Liver (tissue), 9 donors: Measurements from ENCODE around the gene KCNJ1. TPM values are rescaled to one million over a fixed set of nuclear protein-coding genes. Genes with fewer than 3 reads are reported as not detected.

Source experiments
- DNase-seq: peaks from one replicate; pipeline ENCODE4 v3.0.0-alpha.2; 2017; ENCODE audit warnings: low spot score
- H3K27ac ChIP-seq, 2 donors: one replicate each; pipeline ENCODE4 v1.7.0; 2013; ENCODE audit warnings: inconsistent platforms in 2 of 2, low read length in 2 of 2, control low read depth in 1 of 2, low read depth in 1 of 2, mild to moderate bottlenecking in 1 of 2
- H3K27me3 ChIP-seq, 4 donors: one replicate each; pipeline versions ENCODE4 v1.6.1 to v1.7.0; 2013; ENCODE audit warnings: low read length in 3 of 4, inconsistent platforms in 1 of 4, mild to moderate bottlenecking in 1 of 4, moderate library complexity in 1 of 4; ENCODE audit not compliant: control insufficient read depth in 4 of 4, insufficient read depth in 4 of 4
- H3K36me3 ChIP-seq, 4 donors: one replicate each; pipeline versions ENCODE4 v1.6.1 to v1.7.0; 2013; ENCODE audit warnings: low read length in 3 of 4, mild to moderate bottlenecking in 3 of 4, low read depth in 1 of 4, moderate library complexity in 1 of 4; ENCODE audit not compliant: control insufficient read depth in 4 of 4, insufficient read depth in 3 of 4
- H3K4me1 ChIP-seq, 4 donors: one replicate each; pipeline versions ENCODE4 v1.6.1 to v1.7.0; 2013; ENCODE audit warnings: low read length in 3 of 4, mild to moderate bottlenecking in 3 of 4, moderate library complexity in 1 of 4; ENCODE audit not compliant: control insufficient read depth in 4 of 4, insufficient read depth in 4 of 4
- H3K4me3 ChIP-seq, 3 donors: one replicate each; pipeline versions ENCODE4 v1.6.1 to v1.7.0; 2013; ENCODE audit warnings: low read length in 3 of 3, control low read depth in 1 of 3, low read depth in 1 of 3, mild to moderate bottlenecking in 1 of 3
- H3K9ac ChIP-seq, 2 donors: one replicate each; pipeline ENCODE4 v1.7.0; 2013; ENCODE audit warnings: low read length in 2 of 2, mild to moderate bottlenecking in 2 of 2, moderate library complexity in 2 of 2, control low read depth in 1 of 2, low read depth in 1 of 2
- H3K9me3 ChIP-seq, 4 donors: one replicate each; pipeline versions ENCODE4 v1.6.1 to v1.7.0; 2013; ENCODE audit warnings: low read length in 3 of 4; ENCODE audit not compliant: control insufficient read depth in 4 of 4
- CTCF ChIP-seq: fragments of 150-350 bp; IDR thresholded peaks from 2 replicates; pipeline ENCODE4 v1.5.1; 2017; ENCODE audit warnings: improper control_type of control experiment, low read depth, low read length; ENCODE audit not compliant: missing input control
- EGR1 ChIP-seq, 2 donors: IDR thresholded peaks; 2 replicates each; pipeline ENCODE4 v1.6.1; 2016 to 2018; ENCODE audit warnings: antibody characterized with exemption in 2 of 2, low read depth in 2 of 2
- GABPA ChIP-seq, 2 donors: IDR thresholded peaks in 1 of 2; conservative IDR thresholded peaks in 1 of 2; 2 replicates each; pipeline ENCODE4 v1.6.1; 2016; ENCODE audit warnings: antibody characterized with exemption in 2 of 2, mild to moderate bottlenecking in 1 of 2, moderate library complexity in 1 of 2
- HNF4A ChIP-seq, 2 donors: conservative IDR thresholded peaks; 2 replicates each; pipeline ENCODE4 v1.6.1; 2016; ENCODE audit warnings: antibody characterized with exemption in 2 of 2, mild to moderate bottlenecking in 2 of 2
- RAD21 ChIP-seq, 2 donors: IDR thresholded peaks; 2 replicates each; pipeline ENCODE4 v1.6.1; 2016; ENCODE audit warnings: antibody characterized with exemption in 2 of 2, mild to moderate bottlenecking in 2 of 2
- SP1 ChIP-seq: IDR thresholded peaks from 2 replicates; pipeline ENCODE4 v1.6.1; 2018; ENCODE audit warnings: antibody characterized with exemption, mild to moderate bottlenecking
- TAF1 ChIP-seq: conservative IDR thresholded peaks from 2 replicates; pipeline ENCODE4 v1.6.1; 2016; ENCODE audit warnings: antibody characterized with exemption, mild to moderate bottlenecking
- YY1 ChIP-seq: IDR thresholded peaks from 2 replicates; pipeline ENCODE4 v1.6.1; 2016; ENCODE audit warnings: antibody characterized with exemption, mild to moderate bottlenecking
- WGBS: extraction: QIAGEN DNeasy Blood & Tissue Kit; methylation state at CpG from one replicate; pipeline ENCODE4 v1.1.7; 2013; 5-methylcytosine and 5-hydroxymethylcytosine counted together
- polyA plus RNA-seq, 2 donors: library from polyadenylated mRNA; stranded (reverse) in 1 of 2; unstranded in 1 of 2; fragments of 200-250 nt in 1 of 2; fragments of >200 nt in 1 of 2; fragmentation: Nextera tagmentation in 1 of 2; extraction: Ambion mirVana in 1 of 2; gene quantifications; one replicate each; pipeline versions ENCODE4 v1.2.1 to v1.2.3, GENCODE V29; 2013 to 2015
- total RNA-seq, 2 donors: library from RNA; depleted of rRNA; stranded (reverse); fragments of >200 nt; gene quantifications; one replicate each; pipeline ENCODE4 v1.2.3, GENCODE V29; 2014
- TF ChIP-seq, protein P1 (sequence below): IDR thresholded peaks from 2 replicates; pipeline ENCODE4 v1.6.1; 2016; ENCODE audit warnings: antibody characterized with exemption, mild to moderate bottlenecking
- TF ChIP-seq, protein P2 (sequence below): IDR thresholded peaks from 2 replicates; pipeline ENCODE4 v1.6.1; 2016; ENCODE audit warnings: antibody characterized with exemption
- donor health status: healthy.
- donor health status: healthy.
- donor health status: healthy.
- donor health status: healthy.
- donor health status: healthy.

The KCNJ1 gene
- total and polyA plus RNA-seq, 4 donors: 0.14 to 0.23 TPM; not detected in 2

DNA sequence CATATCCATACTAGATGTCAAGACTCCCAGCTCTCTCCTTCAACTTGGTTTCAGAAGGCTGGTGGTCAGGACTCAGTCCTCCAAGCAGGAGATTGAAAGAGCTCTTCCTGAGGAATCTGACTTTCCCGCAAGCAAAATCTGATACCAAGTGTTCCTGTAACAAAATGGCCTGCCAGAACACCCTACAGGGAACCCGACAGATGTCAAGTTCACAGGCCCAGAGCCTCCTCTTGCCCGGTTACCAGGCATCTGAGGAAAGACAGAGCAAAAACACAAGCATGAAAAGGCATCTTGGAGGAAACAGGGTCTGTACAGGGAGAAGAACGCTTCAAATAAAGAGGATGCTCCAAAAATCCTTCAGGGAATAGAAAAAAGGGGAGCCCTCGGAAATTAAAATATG is 15.4 kb upstream of the KCNJ1 start:
- WGBS: 68% methylated on average over 5 of the region's 5 CpGs
- Histone ChIP-seq H3K9me3 (no peaks in the 10 kb centered on the region), H3K36me3 (no peaks in the 10 kb centered on the region), H3K4me1 (no peaks in the 10 kb centered on the region), H3K4me3 (no peak overlapping the region), H3K9ac (no peak overlapping the region), H3K27me3 (peaks cover 0 to 4% (median 0%) of the 10 kb centered on the region in 4 donors), H3K27ac (no peak overlapping the region)
- no peak for TF ChIP-seq TAF1
- TF ChIP-seq, protein P1, sequence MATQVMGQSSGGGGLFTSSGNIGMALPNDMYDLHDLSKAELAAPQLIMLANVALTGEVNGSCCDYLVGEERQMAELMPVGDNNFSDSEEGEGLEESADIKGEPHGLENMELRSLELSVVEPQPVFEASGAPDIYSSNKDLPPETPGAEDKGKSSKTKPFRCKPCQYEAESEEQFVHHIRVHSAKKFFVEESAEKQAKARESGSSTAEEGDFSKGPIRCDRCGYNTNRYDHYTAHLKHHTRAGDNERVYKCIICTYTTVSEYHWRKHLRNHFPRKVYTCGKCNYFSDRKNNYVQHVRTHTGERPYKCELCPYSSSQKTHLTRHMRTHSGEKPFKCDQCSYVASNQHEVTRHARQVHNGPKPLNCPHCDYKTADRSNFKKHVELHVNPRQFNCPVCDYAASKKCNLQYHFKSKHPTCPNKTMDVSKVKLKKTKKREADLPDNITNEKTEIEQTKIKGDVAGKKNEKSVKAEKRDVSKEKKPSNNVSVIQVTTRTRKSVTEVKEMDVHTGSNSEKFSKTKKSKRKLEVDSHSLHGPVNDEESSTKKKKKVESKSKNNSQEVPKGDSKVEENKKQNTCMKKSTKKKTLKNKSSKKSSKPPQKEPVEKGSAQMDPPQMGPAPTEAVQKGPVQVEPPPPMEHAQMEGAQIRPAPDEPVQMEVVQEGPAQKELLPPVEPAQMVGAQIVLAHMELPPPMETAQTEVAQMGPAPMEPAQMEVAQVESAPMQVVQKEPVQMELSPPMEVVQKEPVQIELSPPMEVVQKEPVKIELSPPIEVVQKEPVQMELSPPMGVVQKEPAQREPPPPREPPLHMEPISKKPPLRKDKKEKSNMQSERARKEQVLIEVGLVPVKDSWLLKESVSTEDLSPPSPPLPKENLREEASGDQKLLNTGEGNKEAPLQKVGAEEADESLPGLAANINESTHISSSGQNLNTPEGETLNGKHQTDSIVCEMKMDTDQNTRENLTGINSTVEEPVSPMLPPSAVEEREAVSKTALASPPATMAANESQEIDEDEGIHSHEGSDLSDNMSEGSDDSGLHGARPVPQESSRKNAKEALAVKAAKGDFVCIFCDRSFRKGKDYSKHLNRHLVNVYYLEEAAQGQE: no peak
- DNase-seq: no peak

- Histone ChIP-seq H3K36me3 (no peaks in the 10 kb centered on the region), H3K27me3 (peaks cover 0 to 4% (median 0%) of the 10 kb centered on the region in 4 donors), H3K4me1 (no peaks in the 10 kb centered on the region), H3K9me3 (no peaks in the 10 kb centered on the region), H3K4me3 (no peak overlapping the region), H3K9ac (no peak overlapping the region), H3K27ac (no peak overlapping the region)
- no peak for TF ChIP-seq EGR1 (IDR thresholded peaks at IDR 0.05; ENCODE audit: low read depth in 2 of 2)
- TF ChIP-seq HNF4A (conservative IDR thresholded peaks at IDR 0.05): no peak
- TF ChIP-seq, protein P2, sequence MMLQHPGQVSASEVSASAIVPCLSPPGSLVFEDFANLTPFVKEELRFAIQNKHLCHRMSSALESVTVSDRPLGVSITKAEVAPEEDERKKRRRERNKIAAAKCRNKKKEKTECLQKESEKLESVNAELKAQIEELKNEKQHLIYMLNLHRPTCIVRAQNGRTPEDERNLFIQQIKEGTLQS: no peak
- 73% methylated on average over 8 of the region's 8 CpGs for WGBS
- no peak for DNase-seq
These were observed 14.1 kb upstream of the KCNJ1 start for GRCh38 chr11:128881221-128881620.

- no peaks in the 10 kb centered on the region for H3K36me3 ChIP-seq
- no peak overlapping the region for H3K9ac ChIP-seq
- no peak for DNase-seq
- H3K4me3 ChIP-seq: no peak overlapping the region
- TF ChIP-seq CTCF (no peak), YY1 (no peak), RAD21 (IDR thresholded peaks at IDR 0.05) (no peak), TAF1 (no peak), SP1 (no peak), GABPA (IDR thresholded peaks at IDR 0.05 in 1 of 2, conservative IDR thresholded peaks at IDR 0.05 in 1 of 2) (no peak), EGR1 (IDR thresholded peaks at IDR 0.05; ENCODE audit: low read depth in 2 of 2) (no peak), HNF4A (conservative IDR thresholded peaks at IDR 0.05) (no peak)
- H3K27me3 ChIP-seq: peaks cover 0 to 4% (median 0%) of the 10 kb centered on the region in 4 donors
- no peaks in the 10 kb centered on the region for H3K4me1 ChIP-seq
- H3K9me3 ChIP-seq: no peaks in the 10 kb centered on the region
- no peak overlapping the region for H3K27ac ChIP-seq
- WGBS: 89% methylated on average over 12 of the region's 12 CpGs
These were observed 12.7 kb upstream of the KCNJ1 start for GRCh38 chr11:128879817-128880216.
